Measurements from ENCODE around the gene NPR3.

The NPR3 gene

GRCh38 chr5:32679218-32679617 lies 31.9 kb upstream of the NPR3 start:
- TF ChIP-seq CTCF (IDR thresholded peaks at IDR 0.05; ENCODE audit: control insufficient read depth, insufficient read depth, low read depth, low read length, missing control alignments) = no peak
- no peak for DNase-seq (ENCODE audit: low read depth)
- no peak overlapping the region for H3K4me3 ChIP-seq (ENCODE audit: control insufficient read depth, low read depth, low read length)

GRCh38 chr5:32680183-32680582 lies 30.9 kb upstream of the NPR3 start:
- DNase-seq (ENCODE audit: low read depth) = no peak
- H3K4me3 ChIP-seq (ENCODE audit: control insufficient read depth, low read depth, low read length) = no peak overlapping the region
- no peak for TF ChIP-seq CTCF (IDR thresholded peaks at IDR 0.05; ENCODE audit: control insufficient read depth, insufficient read depth, low read depth, low read length, missing control alignments)

GRCh38 chr5:32683125-32683524 lies 28.0 kb upstream of the NPR3 start:
- DNase-seq (ENCODE audit: low read depth) = no peak
- no peak for TF ChIP-seq CTCF (IDR thresholded peaks at IDR 0.05; ENCODE audit: control insufficient read depth, insufficient read depth, low read depth, low read length, missing control alignments)
- H3K4me3 ChIP-seq (ENCODE audit: control insufficient read depth, low read depth, low read length) = no peak overlapping the region

GRCh38 chr5:32684260-32684659 lies 26.9 kb upstream of the NPR3 start:
- TF ChIP-seq CTCF (IDR thresholded peaks at IDR 0.05; ENCODE audit: control insufficient read depth, insufficient read depth, low read depth, low read length, missing control alignments) = no peak

GRCh38 chr5:32686799-32687498 lies 24.2 kb upstream of the NPR3 start:
- no peak for TF ChIP-seq CTCF (IDR thresholded peaks at IDR 0.05; ENCODE audit: control insufficient read depth, insufficient read depth, low read depth, low read length, missing control alignments)
- no peak overlapping the region for H3K4me3 ChIP-seq (ENCODE audit: control insufficient read depth, low read depth, low read length)
- DNase-seq (ENCODE audit: low read depth) = no peak

More at GRCh38 chr5:32684260-32684659, 26.9 kb upstream of the NPR3 start:
- no peak overlapping the region for H3K4me3 ChIP-seq (ENCODE audit: control insufficient read depth, low read depth, low read length)
- DNase-seq (ENCODE audit: low read depth) = no peak

- no peak for DNase-seq (ENCODE audit: low read depth)
- no peak for TF ChIP-seq CTCF (IDR thresholded peaks at IDR 0.05; ENCODE audit: control insufficient read depth, insufficient read depth, low read depth, low read length, missing control alignments)
- H3K4me3 ChIP-seq (ENCODE audit: control insufficient read depth, low read depth, low read length) = no peak overlapping the region
Observed at GRCh38 chr5:32687499-32687831, 23.7 kb upstream of the NPR3 start.
